GM21723 (cell line): ENCODE data around the gene KAZN.

Source experiments
- ATAC-seq: cut with Tn5 transposase; IDR thresholded peaks from one replicate; pipeline ENCODE4 v1.9.1; 2021; ENCODE audit warnings: mild to moderate bottlenecking, moderate library complexity; ENCODE audit not compliant: unreplicated experiment

Gene KAZN

DNA sequence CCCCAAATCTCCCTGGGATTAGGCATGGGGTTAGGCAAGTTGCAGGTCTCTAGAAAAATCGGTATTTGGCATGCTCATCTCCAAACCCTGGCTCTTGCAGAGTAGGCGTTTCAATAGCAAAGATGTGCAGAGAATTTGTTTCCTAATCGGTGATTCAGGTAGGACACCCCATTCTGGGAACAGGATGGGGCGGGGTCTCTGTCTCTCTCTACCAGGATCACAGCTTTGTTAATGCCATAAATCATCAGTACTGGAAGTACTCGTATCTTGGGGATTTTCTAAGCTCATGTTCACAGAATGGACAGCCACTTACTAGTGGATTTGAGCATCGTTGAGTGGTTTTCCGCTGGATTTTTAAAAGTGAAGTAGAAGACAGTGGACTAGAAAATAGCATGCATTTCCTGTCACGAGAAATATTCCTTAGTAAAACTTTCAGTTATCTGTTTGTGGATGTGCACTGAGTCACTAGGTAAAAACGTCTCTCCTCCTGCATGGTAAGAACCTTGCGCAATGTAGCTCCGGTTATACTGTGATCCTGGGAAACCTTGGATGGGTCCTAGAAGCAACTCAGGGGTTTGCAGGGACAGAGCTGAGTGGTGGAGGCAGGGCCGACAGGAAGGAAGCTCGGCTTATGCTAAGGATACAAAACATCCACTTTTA is 560.2 kb downstream of the KAZN start:
- no peak for ATAC-seq

- ATAC-seq: no peak
Observed at GRCh38 chr1:15159166-15159555, 560.7 kb downstream of the KAZN start.

GRCh38 chr1:15160626-15161025 is 562.1 kb downstream of the KAZN start:
- no peak for ATAC-seq

- ATAC-seq: no peak
Observed at GRCh38 chr1:15167386-15167785, 568.9 kb downstream of the KAZN start.
